ENCODE results near the gene NBEA.

The NBEA gene

DNA sequence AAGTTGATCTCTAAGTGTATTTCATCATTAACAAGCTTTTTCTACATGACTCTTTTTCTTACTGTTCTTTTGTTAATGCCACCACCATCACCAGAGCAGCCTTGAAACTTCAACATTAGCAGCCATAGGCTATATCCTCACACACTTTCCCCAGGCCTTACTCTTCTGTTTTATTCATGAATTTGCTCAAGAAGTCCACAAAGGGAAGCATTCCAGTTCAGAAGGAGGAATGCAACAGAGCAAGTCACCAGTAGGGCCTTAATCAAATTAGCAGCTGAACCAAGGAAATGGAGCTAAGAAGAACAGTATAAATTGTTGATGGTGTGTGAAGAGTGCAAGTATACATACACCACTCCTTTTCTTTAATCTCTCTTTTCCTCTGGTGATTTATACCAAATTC is 223.1 kb downstream of the NBEA start:
- TF ChIP-seq ZNF274 (IDR thresholded peaks at IDR 0.05; ENCODE audit: low read depth, low read length) (no peak), YY1 (IDR thresholded peaks at IDR 0.05; ENCODE audit: insufficient read depth, insufficient read length) (no peak), SUZ12 (IDR thresholded peaks at IDR 0.05; ENCODE audit: extremely low read depth, insufficient read depth, insufficient read length) (no peak)
- Histone ChIP-seq H3K27me3 (ENCODE audit: insufficient read depth, insufficient read length) (no peaks in the 10 kb centered on the region), H3K36me3 (ENCODE audit: insufficient read depth, insufficient read length, low read length) (no peaks in the 10 kb centered on the region), H3K9ac (ENCODE audit: insufficient read length, low read depth) (no peak overlapping the region), H3K9me3 (ENCODE audit: insufficient read depth, low read length) (no peaks in the 10 kb centered on the region), H3K4me1 (ENCODE audit: insufficient read depth, insufficient read length) (no peaks in the 10 kb centered on the region), H3K4me3 (ENCODE audit: insufficient read length, low read depth) (no peak overlapping the region)
- no peak for DNase-seq (ENCODE audit: low read depth, low spot score)

DNA sequence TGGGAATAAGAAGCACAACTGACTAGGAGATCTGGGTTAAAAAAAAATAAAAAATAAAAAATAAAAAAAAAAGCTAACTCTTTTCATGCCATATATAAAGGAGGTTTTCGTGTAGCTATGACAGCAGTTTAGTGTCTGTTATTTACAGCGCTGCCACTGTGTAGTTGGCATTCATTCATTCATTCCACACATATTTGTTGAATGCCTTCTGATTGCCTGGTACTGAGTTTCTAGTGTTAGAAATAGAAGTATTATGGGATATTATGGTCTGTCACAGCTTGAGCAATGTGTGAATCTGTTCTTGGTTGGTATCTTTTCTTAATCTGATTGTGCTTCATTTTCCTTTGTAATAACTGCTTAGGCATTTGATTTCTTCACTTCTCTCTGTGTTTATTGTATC is 237.4 kb downstream of the NBEA start:
- Histone ChIP-seq H3K36me3 (ENCODE audit: insufficient read depth, insufficient read length, low read length) (no peaks in the 10 kb centered on the region), H3K9ac (ENCODE audit: insufficient read length, low read depth) (no peak overlapping the region), H3K4me1 (ENCODE audit: insufficient read depth, insufficient read length) (no peaks in the 10 kb centered on the region), H3K9me3 (ENCODE audit: insufficient read depth, low read length) (no peaks in the 10 kb centered on the region), H3K4me3 (ENCODE audit: insufficient read length, low read depth) (no peak overlapping the region), H3K27me3 (ENCODE audit: insufficient read depth, insufficient read length) (no peaks in the 10 kb centered on the region)
- TF ChIP-seq SUZ12 (IDR thresholded peaks at IDR 0.05; ENCODE audit: extremely low read depth, insufficient read depth, insufficient read length) (no peak), YY1 (IDR thresholded peaks at IDR 0.05; ENCODE audit: insufficient read depth, insufficient read length) (no peak), ZNF274 (IDR thresholded peaks at IDR 0.05; ENCODE audit: low read depth, low read length) (no peak)
- no peak for DNase-seq (ENCODE audit: low read depth, low spot score)

DNA sequence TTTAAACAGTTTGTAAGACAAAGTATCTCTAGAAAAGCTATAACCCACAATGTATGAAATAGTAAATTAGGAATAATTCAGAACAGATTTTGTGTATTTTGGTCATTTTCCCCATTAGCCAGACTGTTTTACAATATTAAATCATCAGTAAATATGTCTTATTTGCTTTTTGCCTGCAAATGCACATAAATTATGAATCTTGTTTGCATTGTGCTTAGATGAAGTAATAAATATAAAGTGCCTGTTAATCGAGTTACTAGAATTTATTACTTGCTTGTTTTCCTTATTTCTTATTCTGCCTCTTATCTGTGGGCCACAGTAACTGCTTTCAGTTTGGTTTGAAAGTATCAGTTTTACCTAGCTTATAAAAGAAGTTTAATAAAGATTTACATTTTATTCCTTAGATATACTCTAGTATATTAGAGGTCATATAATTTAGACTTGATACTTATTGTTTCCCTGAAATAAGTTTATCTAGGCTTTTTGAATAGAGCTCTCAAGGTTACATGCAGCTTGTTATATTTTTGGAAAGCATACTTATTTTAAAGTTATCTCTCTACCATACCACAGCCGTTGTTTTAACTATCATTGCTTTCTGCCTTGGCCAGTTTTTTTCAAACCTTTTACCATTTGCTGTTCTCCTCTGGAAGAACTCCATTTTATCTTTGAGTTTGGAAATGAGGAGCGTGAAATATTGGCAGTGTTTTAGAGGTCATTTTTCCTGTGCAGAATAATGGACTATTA is 238.0 kb downstream of the NBEA start:
- TF ChIP-seq SUZ12 (IDR thresholded peaks at IDR 0.05; ENCODE audit: extremely low read depth, insufficient read depth, insufficient read length): no peak
- no peak for TF ChIP-seq ZNF274 (IDR thresholded peaks at IDR 0.05; ENCODE audit: low read depth, low read length)
- no peak for TF ChIP-seq YY1 (IDR thresholded peaks at IDR 0.05; ENCODE audit: insufficient read depth, insufficient read length)
- Histone ChIP-seq H3K36me3 (ENCODE audit: insufficient read depth, insufficient read length, low read length) (no peaks in the 10 kb centered on the region), H3K4me3 (ENCODE audit: insufficient read length, low read depth) (no peak overlapping the region), H3K27me3 (ENCODE audit: insufficient read depth, insufficient read length) (no peaks in the 10 kb centered on the region), H3K9ac (ENCODE audit: insufficient read length, low read depth) (no peak overlapping the region), H3K9me3 (ENCODE audit: insufficient read depth, low read length) (no peaks in the 10 kb centered on the region), H3K4me1 (ENCODE audit: insufficient read depth, insufficient read length) (no peaks in the 10 kb centered on the region)
- no peak for DNase-seq (ENCODE audit: low read depth, low spot score)

DNA sequence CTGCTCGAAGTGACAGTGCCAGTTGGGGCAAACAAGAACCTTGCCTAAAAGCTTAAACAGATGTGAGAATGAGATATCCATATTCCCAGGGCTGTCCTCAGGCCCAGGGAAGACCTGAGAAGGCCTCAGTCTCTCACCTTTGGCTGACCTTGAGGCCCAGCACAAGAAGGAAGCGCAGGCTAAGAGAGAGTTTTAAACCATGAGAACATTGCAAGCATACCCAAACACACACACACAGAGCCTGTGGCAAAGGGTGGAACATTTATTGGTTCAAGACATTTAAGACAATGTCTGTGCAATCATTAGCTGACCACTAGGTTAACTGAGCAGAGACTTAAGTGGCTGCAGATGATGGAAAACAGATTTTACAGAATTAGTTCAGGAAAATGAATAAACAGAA is 248.2 kb downstream of the NBEA start:
- H3K4me3 ChIP-seq (ENCODE audit: insufficient read length, low read depth): no peak overlapping the region
- TF ChIP-seq YY1 (IDR thresholded peaks at IDR 0.05; ENCODE audit: insufficient read depth, insufficient read length): no peak
- no peak for TF ChIP-seq ZNF274 (IDR thresholded peaks at IDR 0.05; ENCODE audit: low read depth, low read length)
- no peak for TF ChIP-seq SUZ12 (IDR thresholded peaks at IDR 0.05; ENCODE audit: extremely low read depth, insufficient read depth, insufficient read length)

DNA sequence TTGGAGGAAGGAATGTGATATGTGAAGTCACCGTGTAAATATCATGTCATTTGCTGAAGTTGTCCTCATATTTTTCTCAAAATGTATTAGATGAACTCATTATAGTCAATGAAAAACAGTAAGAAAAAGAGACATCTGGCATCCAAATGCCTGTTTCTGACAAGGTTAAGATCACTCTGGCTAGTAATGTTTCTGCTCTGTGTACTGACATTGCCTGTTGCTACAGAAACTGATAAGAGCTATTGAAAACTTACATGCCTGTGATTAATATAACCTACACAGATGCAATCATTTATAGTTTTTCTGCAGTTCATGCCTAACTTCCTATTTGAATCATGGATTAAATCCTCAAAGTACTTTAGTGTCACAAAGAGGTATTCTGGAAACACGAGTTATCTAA is 249.8 kb downstream of the NBEA start:
- no peaks in the 10 kb centered on the region for H3K36me3 ChIP-seq (ENCODE audit: insufficient read depth, insufficient read length, low read length)
- TF ChIP-seq YY1 (IDR thresholded peaks at IDR 0.05; ENCODE audit: insufficient read depth, insufficient read length): no peak
- TF ChIP-seq SUZ12 (IDR thresholded peaks at IDR 0.05; ENCODE audit: extremely low read depth, insufficient read depth, insufficient read length): no peak
- no peak for TF ChIP-seq ZNF274 (IDR thresholded peaks at IDR 0.05; ENCODE audit: low read depth, low read length)
- H3K9ac ChIP-seq (ENCODE audit: insufficient read length, low read depth): no peak overlapping the region
- H3K4me3 ChIP-seq (ENCODE audit: insufficient read length, low read depth): no peak overlapping the region
- DNase-seq (ENCODE audit: low read depth, low spot score): no peak
- H3K4me1 ChIP-seq (ENCODE audit: insufficient read depth, insufficient read length): no peaks in the 10 kb centered on the region
- no peaks in the 10 kb centered on the region for H3K27me3 ChIP-seq (ENCODE audit: insufficient read depth, insufficient read length)
- no peaks in the 10 kb centered on the region for H3K9me3 ChIP-seq (ENCODE audit: insufficient read depth, low read length)

More for the DNA sequence above, 248.2 kb downstream of the NBEA start:
- Histone ChIP-seq H3K9ac (ENCODE audit: insufficient read length, low read depth) (no peak overlapping the region), H3K4me1 (ENCODE audit: insufficient read depth, insufficient read length) (no peaks in the 10 kb centered on the region), H3K27me3 (ENCODE audit: insufficient read depth, insufficient read length) (no peaks in the 10 kb centered on the region), H3K9me3 (ENCODE audit: insufficient read depth, low read length) (no peaks in the 10 kb centered on the region), H3K36me3 (ENCODE audit: insufficient read depth, insufficient read length, low read length) (no peaks in the 10 kb centered on the region)
- no peak for DNase-seq (ENCODE audit: low read depth, low spot score)

DNA sequence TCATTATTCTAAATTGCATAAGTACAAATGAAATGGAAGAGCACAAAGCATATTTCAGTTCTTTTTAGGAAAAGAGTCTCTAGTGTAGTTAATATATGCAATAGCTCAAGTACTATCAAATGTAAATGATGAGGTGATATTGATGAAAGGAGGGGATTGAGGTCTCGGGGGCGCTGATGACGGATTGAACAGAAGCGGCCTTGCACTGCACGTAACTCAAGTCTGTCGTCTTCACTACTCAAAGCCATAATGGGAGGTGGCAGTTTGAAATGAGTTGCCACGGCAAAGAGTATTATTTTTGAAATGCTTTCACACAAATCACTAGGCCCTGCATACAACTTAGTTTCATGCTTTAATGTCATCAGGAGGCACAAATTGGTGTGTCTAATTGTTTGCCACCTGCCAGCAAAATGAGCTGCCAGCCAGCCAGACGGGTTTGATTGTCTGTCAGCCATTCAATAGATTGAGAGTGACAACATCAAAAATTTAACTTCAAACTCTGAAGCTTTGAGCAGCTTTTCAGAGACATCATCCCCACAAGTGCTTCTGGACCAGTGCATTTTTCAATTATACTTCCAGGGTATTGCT is 256.6 kb downstream of the NBEA start:
- Histone ChIP-seq H3K9ac (ENCODE audit: insufficient read length, low read depth) (no peak overlapping the region), H3K4me3 (ENCODE audit: insufficient read length, low read depth) (no peak overlapping the region), H3K27me3 (ENCODE audit: insufficient read depth, insufficient read length) (no peaks in the 10 kb centered on the region), H3K36me3 (ENCODE audit: insufficient read depth, insufficient read length, low read length) (no peaks in the 10 kb centered on the region), H3K4me1 (ENCODE audit: insufficient read depth, insufficient read length) (no peaks in the 10 kb centered on the region), H3K9me3 (ENCODE audit: insufficient read depth, low read length) (no peaks in the 10 kb centered on the region)
- no peak for DNase-seq (ENCODE audit: low read depth, low spot score)
- TF ChIP-seq YY1 (IDR thresholded peaks at IDR 0.05; ENCODE audit: insufficient read depth, insufficient read length) (no peak), ZNF274 (IDR thresholded peaks at IDR 0.05; ENCODE audit: low read depth, low read length) (no peak), SUZ12 (IDR thresholded peaks at IDR 0.05; ENCODE audit: extremely low read depth, insufficient read depth, insufficient read length) (no peak)

DNA sequence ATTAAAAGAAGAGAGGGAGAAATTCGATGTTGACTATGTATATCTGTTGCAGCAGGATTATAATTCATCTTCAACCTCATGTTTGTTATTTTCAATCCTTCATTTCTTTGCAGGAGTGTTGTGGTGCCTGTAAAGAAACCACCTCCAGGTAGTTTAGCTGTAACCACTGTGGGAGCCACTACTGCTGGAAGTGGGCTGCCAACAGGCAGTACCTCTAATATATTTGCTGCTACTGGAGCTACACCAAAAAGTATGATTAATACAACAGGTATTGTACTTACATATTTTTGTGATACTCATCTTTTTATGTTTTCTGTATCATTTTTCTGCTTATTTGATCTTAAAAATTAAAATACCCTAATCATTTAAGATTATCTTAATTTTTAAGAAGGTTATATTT is 266.5 kb downstream of the NBEA start:
- Histone ChIP-seq H3K4me3 (ENCODE audit: insufficient read length, low read depth) (no peak overlapping the region), H3K9me3 (ENCODE audit: insufficient read depth, low read length) (no peaks in the 10 kb centered on the region), H3K27me3 (ENCODE audit: insufficient read depth, insufficient read length) (no peaks in the 10 kb centered on the region), H3K9ac (ENCODE audit: insufficient read length, low read depth) (no peak overlapping the region), H3K4me1 (ENCODE audit: insufficient read depth, insufficient read length) (no peaks in the 10 kb centered on the region), H3K36me3 (ENCODE audit: insufficient read depth, insufficient read length, low read length) (no peaks in the 10 kb centered on the region)
- TF ChIP-seq SUZ12 (IDR thresholded peaks at IDR 0.05; ENCODE audit: extremely low read depth, insufficient read depth, insufficient read length) (no peak), ZNF274 (IDR thresholded peaks at IDR 0.05; ENCODE audit: low read depth, low read length) (no peak), YY1 (IDR thresholded peaks at IDR 0.05; ENCODE audit: insufficient read depth, insufficient read length) (no peak)
- DNase-seq (ENCODE audit: low read depth, low spot score): no peak

Measured in NT2/D1 (cell line).